Amygdala (tissue), 56 donors: Measurements from ENCODE around the gene WSB1.
A peak's percentile ranks its signal among the peaks of the same experiment; 100 is the strongest.

Experiments
- DNase-seq, 56 donors: peaks; one replicate each; lab custom pipeline; 2025; lab: John Stamatoyannopoulos, UW

Gene WSB1

DNA sequence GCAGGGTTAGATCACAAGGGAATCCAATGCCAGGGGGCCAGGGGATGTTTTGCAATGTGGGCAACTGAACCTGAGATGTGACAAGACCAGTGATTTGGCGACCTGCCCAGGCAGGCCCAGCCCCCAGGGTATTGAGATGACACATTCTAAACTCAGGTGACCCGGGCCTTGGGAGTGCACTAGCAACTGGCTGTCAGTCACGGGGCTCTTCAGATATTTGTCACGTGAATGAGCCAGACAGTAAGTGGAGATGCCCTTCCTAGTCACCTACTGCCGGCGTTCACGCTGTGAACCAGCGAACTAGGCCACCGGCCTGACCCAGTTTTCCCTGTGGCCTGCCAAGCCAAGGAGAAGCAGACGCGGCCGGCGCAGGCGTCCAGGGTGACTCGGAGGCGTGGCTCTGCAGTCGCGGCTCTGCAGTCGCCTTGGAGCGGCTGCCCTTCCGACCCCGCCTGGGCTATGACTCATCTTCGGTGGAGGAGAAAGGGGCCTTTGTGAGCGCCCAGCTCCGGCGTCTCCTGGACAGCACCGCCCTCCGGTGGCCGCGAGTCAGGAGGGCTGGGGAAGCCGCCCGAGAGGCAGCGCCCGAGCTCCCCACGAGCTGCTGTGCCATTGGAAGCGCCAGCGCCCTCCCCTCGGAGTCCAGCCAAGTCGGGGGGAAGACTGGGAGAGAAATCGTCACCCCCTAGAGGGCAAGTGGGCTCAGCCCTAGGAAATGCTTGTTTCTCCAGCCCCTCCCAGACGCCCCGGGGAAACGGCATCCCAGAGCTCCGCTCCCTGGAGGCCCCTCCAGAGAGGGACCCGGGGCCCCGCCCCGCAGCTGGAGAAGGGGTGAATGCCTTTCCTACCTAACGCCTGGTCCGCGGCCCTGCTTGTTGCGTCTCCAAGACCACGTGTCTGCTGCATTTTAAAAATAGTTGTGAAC, 38.8 kb downstream of the WSB1 start:
- peak; percentile 46 to 99 (median 95) for DNase-seq

DNA sequence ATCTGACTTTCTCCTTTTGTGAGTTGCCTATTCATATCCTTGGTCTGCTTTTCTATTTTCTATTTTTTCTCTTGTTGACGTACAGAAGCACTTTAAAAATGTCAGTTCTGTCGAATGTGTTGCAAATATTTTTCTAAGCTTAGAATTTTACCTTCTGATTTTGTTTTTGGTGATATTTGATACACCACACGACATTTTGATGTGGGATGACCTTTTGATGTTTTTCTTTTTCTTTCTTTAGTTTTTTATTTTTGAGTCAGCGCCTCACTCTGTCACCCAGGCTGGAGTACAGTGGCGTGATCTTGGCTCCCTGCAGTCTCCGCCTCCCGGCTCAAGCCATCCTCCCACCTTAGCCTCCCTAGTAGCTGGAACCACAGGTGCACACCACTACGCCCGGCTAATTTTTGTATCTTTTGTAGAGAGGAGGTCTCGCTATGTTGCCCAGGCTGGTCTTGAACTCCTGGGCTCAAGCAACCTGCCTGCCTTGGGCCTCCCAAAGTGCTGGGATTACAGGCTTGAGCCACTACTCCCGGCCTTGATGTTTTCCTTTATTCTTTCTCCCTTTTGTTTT, 39.6 kb downstream of the WSB1 start:
- peak in 4 of 56 donors; percentile 13 to 16 (median 14) for DNase-seq

DNA sequence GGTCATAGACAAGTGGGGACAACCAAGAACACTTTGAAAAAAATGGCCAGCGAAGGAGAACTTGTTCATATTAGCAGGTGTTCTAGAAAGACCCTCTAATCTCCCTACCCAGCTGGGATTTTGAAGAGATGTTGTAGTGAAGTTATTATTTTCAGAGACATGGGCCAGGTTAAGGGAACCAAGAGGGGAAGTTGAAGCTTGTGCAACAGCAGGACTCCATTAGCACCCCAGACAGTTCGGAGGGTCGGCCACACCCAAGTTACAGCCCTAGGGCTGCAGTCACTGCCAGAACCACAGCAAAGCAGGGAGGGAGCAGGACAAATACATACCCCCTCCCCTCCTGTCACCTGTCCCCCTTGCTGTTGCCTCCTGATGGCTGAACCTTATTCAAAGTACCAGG, 42.3 kb downstream of the WSB1 start:
- DNase-seq: no peak

DNA sequence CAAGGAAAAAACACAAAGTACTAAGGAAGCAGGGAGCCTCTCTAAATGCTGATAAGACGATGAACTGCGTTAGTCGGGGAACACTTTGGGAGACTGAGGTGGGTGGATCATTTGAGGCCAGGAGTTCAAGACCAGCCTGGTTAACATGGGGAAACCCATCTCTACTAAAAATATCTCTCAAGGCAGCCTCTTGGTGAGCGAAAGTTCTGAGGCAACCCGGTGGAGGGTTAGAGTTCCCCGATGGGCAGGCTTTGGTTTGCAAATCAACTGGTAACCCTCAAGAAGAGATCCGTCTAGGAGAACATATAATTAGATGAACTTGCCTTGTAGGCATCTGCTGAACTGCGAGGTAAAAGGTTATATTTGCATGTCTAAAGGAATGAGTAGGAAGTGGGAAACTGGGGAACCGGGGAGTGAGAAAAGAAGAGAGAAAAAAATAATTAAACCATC, 44.6 kb downstream of the WSB1 start:
- DNase-seq: no peak

DNA sequence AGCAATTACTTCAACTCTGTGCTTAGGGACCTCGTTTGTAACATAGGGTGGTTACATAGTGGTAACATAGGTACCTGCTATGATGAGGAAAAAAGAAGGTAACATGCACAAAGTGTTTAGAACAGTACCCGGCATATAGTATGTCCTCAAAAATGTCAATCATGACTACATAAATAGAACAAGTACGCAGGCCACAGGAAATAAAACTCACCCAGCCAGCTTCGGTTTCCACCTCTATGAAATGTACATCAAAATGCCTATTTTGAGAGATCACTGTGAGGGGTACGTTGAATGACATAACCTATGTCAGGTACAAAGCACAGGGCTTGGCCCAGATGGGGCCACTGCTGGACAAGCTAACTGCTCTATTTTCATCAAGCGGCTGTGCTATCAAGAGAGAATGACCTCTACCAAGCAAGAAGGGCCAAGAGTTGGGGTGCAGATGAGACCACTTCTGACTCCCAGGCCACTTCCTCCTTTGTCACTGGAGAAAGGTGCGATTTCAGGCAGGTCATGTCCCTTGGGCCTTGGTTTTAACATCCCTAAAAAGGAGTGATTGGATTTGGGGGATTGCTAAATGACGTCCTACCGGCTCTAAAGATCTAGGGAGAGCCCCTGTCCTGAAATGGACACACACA, 45.4 kb downstream of the WSB1 start:
- no peak for DNase-seq

DNA sequence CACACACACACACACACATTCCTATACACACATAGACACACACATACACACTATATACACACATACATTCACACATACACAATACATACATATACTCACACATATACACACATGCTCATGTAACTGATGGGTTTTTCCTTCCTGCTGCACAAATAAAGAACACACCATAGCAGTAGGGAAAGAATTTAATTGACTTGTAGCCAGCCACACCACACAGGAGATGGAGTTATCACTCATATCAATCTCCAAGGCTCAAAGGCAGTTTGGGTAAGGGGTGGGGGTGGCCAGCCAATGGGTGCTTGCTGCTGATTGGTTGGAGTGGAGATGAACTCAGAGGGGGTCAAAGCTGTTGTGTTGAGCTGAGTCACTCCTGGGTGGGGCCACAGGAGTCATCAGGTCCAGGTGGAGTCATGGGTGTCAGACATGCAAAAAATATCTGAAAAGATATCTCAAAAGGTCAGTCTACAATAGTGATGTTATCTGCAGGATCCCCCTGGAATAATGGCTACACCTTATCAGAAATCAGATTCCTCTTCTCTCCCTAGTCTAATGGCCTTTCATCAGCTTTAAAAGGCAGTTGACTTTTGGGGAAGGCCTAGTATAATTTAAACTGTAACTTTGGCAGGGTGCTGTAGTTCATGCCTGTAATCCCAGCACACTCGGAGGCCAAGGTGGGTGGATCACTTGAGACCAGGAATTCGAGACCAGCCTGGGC, 46.1 kb downstream of the WSB1 start:
- DNase-seq: no peak

DNA sequence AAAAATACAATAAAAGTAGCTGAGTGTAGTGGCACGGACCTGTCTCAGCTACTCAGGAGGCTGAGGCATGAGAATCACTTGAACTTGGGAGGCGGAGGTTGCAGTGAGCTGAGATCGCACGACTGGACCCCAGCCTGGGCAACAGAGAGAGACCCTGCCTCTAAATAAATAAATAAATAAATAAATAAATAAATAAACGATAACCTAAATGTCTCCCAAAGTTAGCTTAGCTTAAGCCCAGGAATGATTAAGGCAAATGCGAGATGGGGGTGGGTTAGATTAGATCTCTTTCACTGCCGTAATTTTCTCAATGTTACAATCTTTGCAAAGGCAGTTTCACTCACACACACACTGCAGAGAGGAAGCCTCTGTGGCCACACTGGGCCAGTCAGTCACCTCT, 46.7 kb downstream of the WSB1 start:
- no peak for DNase-seq

DNA sequence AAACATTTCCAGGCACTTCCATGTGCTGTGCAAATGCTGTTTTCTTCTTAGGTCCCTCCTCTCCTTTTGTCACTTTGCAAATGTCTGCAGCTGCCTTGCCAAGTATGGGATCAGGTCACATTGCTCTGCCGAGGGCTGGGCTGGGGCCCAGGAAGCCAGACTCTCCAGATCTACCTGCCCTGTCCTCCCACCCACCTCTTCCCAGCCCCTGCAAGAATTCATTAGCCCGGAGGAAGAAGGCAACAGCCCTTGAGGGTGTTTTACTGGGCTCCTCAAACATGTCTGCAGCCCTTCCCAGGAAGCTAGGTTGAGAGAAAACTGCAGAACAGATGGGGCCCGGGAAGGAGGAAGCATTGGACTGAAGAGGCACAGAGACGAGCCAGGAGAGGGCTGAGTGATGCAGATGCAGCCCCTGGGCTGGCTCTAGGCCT, 47.1 kb downstream of the WSB1 start:
- peak in 2 of 56 donors; percentile 8 to 9 for DNase-seq

DNA sequence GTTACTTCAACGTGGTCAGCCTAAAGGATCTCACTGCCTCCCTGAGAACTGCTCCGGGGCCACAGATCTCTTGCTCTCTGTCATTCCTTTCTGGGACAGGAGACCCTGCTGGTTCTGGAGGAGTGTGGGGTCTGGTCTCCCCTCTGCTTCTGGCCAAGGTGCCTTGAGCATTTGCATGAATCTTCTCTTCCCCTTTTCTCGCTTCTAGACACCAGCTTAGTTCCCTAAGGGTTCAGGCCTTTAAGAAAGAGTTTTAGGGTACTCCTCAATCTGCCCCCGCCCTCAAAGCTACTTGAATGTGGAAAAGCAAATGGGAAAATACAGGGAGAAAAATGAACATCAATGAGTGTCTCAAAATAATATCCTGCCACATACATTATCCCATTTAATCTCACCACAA, 48.1 kb downstream of the WSB1 start:
- no peak for DNase-seq

DNA sequence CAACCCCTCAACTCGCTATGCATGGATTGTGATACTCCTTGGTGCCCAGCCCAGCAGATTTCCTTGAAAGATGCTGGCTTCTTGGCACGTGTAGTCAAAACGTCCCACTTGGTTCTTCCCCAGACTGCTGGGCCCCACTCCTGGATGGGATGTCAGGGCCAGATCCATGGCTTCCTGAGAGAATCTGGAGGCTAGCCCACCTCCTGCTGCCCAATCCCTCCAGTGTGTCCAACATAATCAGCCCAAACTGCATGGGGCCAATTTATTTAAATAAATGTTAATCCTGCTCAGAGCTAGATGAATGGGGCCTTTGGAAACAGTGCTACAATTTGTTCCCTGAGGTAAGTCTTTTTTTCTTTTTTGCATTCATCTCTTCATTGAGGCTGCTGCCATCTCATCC, 49.4 kb downstream of the WSB1 start:
- DNase-seq: peak in 11 of 56 donors; percentile 9 to 58 (median 27)

DNA sequence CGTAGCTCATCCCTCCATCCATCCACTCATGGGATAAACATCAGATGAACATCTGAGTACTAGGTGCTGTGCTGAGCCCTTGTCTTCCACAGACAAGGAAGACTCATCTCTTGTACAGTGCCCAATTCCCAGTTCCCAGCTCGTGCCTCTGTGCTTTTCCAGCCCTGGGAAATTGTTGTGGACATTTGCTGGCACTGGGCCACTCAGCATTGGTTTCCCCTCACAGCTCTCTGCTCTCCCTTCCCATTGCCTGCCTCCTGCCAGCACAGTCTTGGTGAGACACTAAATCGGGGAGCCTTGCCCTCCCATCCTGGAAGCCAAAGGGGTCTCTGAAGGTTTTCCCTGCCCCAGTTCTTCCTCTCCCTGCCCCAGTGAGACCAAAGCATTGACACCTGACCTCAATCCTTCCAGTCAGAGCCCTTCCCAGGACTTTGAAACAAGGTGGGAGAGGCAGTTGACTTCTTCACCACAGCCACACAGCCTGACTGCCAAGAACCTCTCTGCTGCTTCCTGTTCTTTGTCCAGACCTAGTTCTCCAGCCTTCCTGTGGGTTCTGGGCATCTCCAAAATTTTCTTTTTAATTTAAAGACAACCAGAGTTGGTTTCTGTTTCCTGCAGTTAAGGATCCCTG, 50.2 kb downstream of the WSB1 start:
- DNase-seq: no peak

DNA sequence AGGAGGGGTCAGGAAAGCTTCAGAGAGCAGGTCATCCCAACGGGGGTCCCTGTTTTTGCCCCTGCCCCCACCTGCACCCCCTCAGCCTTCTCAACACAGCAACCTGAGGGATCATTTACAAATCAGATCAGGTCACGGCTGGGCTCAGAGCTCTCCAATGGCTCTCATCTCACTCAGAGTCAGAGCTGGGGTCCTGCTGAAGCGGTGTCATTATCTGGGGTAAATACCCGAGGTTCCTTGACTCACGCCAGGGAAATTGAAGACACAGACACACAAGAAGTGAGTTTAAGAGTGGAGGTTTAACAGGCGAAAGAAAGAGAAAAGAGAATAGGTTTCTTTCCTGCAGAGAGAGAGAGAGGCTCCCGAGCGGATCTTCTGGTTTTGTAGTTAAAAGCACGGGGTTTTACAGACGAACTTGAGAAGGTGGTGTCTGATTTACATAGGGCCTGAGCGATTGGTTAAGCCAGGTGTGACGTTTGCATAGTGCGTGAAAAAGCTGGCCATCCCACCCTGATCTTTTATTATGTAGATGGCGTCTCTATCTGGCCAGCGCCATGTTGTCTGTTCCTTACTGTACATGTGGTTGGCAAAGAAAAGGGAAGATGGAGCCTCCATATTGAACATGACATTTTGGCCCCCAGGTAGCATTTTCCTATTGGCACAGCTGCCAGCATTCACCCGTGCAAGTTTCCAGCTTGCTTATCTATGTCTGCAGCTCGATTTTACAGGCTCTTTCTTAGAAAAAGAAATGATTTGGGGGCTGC, 51.4 kb downstream of the WSB1 start:
- peak in 25 of 56 donors; percentile 10 to 64 (median 24) for DNase-seq

DNA sequence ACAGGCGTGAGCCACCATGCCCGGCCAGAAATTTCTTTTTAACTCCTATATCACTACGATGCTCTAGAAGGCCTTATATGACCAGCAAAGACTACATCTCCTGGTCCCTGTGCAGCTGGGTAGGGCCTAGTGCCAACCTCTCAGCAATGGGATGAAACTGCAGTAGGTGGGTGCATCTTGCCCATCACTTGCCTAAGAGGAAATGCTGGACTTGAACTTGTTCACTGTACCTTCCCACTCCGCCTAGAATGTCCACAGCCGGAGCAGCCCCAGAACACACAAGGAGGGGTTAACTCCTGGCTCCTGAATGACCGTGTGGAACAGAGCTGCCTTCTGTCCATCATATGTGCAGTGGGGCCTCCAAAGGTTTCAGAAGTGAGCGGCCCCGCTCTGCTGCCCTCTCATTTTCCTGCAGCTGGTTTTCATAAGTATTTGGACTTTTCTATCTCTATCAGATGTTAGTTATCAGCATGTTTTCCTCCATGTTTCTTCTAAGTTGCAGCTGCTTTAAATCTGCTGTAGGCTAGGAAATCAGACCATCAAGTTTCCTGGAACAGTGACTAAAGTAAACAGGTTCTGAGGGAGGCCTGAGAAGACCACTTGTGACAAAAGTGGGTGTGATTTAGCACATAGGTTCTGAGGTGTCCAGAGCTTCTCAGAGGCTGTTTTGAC, 52.5 kb downstream of the WSB1 start:
- no peak for DNase-seq

DNA sequence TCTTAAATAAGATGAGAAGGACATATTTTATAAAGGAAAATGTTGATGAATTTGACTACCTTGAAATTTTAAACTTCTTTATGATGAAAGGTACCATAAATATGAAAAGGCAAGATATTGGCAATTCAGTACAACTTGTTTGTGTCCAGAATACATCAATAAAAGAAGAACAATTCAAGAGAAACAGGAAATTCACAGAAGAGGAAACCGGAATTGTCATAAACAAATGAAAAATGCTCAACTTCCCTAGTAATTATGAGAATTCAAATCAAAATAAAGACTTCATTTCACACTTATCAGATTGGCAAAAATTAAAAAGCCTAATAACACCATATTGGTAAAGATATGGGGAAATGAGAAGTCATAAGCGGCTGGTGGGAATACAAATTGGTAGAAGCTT, 54.3 kb downstream of the WSB1 start:
- DNase-seq: no peak

DNA sequence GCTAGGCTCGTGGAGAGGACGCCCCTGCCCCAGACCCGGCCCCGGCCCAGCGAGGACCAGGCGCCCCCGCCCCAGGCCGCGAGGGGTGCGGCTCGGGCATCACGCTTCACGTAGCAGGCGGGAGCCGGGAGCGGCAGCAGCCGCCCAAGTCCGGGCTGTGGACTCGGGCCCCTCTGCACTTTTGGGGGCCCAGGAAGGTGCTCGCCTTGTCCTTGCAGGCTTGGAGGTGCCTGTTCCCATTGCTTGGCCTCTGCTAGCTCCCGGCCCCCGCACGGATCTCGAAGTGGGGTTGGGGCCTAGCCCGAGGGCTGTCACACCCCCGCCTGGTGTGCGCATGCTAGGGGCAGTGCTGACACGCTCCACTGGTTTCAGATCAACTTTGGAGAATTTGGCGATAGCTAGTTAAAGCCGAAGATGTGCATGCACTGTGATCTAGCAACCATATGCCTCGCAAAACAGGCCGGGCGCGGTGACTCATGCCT, 55.7 kb downstream of the WSB1 start:
- DNase-seq: no peak

DNA sequence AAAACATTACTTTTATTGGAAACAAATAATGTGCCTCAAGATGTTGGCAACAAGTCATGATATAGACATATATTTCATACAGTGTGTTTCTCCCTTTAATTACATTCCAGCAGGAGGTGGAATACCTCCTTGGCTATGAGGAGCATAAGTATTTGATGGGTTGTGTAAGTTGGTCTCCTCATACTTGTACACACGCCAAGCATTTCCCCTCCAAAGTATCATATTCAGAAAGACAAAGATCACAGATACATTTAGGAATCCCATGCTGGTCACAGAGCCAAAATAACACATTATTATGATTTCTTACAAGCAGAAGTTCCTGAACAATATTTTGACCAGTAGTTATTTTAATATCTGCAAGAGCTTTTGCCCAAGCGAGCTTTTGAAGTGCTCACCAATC, 57.8 kb downstream of the WSB1 start:
- no peak for DNase-seq

DNA sequence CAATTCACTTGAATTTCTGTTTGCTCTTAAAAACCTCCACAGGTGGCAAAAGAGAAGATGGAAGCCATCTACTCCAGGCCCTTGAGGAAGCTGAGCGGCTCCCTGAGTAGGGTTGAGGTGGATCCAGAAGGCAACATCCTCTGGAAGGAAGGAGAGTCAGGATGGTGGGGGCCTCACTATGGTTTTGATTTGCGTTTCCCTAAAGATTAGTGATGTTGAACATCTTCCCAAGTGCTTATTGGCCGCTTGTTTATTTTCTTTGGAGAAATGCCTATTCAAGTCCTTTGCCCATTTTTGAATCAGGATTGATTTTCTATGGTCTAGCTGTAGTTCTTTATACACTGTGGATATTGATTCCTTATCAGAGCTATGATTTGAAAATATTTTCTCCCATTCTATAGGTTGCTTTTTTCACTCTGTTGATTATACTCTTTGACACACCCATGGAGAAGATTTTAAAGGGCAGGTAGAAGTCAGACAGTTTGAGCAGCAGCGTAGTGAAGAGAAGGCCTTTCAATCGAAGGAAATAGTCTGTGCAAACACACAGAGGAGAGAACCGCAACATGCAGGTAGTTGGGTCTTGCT, 58.6 kb downstream of the WSB1 start:
- DNase-seq: no peak

DNA sequence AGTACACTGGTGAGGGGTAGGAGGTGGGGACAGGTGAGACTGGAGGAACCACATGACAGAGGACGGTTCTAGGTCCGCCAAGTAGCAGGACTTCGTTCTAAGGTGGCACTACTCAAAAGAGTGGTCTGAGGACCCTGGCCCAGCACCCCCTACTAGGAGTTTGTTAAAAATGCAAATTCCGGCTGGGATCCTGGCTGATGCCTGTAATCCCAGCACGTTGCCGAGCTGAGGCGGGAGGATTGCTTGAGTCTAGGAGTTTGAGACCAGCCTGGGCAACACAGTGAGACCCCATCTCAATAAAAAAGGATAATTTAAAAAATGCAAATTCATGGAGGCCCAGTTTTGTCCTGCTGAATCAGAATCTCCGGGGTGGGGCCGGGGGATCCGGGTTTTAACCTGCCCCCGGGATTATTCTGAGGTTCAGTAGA, 59.1 kb downstream of the WSB1 start:
- DNase-seq: no peak
